ENCODE data around the gene SLC46A1.
A peak's percentile ranks its signal among the peaks of the same experiment; 100 is the strongest.
"Not testable (repeated sequence)": the region's sequence is repeated elsewhere in the genome, so short reads cannot be mapped to it uniquely, and the experiment has no call there.

Gene SLC46A1

GRCh38 chr17:28405632-28406472 lies at the start of gene SLC46A1:
Gene SLC46A1, minus strand, starts transcription at chr17:28406212. Its CDS starts 98 bp downstream, at chr17:28406114.
- DNase-seq (ENCODE audit: low spot score), result peak; percentile 68

GRCh38 chr17:28449859-28450258 lies 43.8 kb upstream of the SLC46A1 start:
- no peak for DNase-seq (ENCODE audit: low spot score)

GRCh38 chr17:28447396-28447760 lies 41.4 kb upstream of the SLC46A1 start:
- DNase-seq (ENCODE audit: low spot score), result no peak

- no peak for DNase-seq (ENCODE audit: low spot score)
Measured at GRCh38 chr17:28446716-28447395, 40.8 kb upstream of the SLC46A1 start.

GRCh38 chr17:28443901-28444638 lies 38.1 kb upstream of the SLC46A1 start:
- DNase-seq (ENCODE audit: low spot score), result no peak

GRCh38 chr17:28434326-28434725 lies 28.3 kb upstream of the SLC46A1 start:
- not testable (repeated sequence) for DNase-seq (ENCODE audit: low spot score)

- no peak for DNase-seq (ENCODE audit: low spot score)
Measured at GRCh38 chr17:28433721-28434120, 27.7 kb upstream of the SLC46A1 start.

- not testable (repeated sequence) for DNase-seq (ENCODE audit: low spot score)
Measured at GRCh38 chr17:28427982-28428381, 22.0 kb upstream of the SLC46A1 start.

- no peak for DNase-seq (ENCODE audit: low spot score)
Measured at GRCh38 chr17:28427371-28427770, 21.4 kb upstream of the SLC46A1 start.

- peak; percentile 36 for DNase-seq (ENCODE audit: low spot score)
Measured at GRCh38 chr17:28426081-28426519, 20.1 kb upstream of the SLC46A1 start.

- DNase-seq (ENCODE audit: low spot score), result no peak
Measured at GRCh38 chr17:28425206-28425605, 19.2 kb upstream of the SLC46A1 start.

- DNase-seq (ENCODE audit: low spot score), result no peak
Measured at GRCh38 chr17:28421787-28422305, 15.8 kb upstream of the SLC46A1 start.

- peak; percentile 79 for DNase-seq (ENCODE audit: low spot score)
Measured at GRCh38 chr17:28416703-28417311, 10.8 kb upstream of the SLC46A1 start.

- no peak for DNase-seq (ENCODE audit: low spot score)
Measured at GRCh38 chr17:28415886-28416285, 9.9 kb upstream of the SLC46A1 start.

GRCh38 chr17:28413804-28414203 lies 7.8 kb upstream of the SLC46A1 start:
- no peak for DNase-seq (ENCODE audit: low spot score)

- DNase-seq (ENCODE audit: low spot score), result no peak
Measured at GRCh38 chr17:28412099-28412498, 6.1 kb upstream of the SLC46A1 start.

GRCh38 chr17:28407974-28408306 lies 1.9 kb upstream of the SLC46A1 start:
- DNase-seq (ENCODE audit: low spot score), result no peak

GRCh38 chr17:28407130-28407973 lies 1.3 kb upstream of the SLC46A1 start:
- DNase-seq (ENCODE audit: low spot score), result no peak

- DNase-seq (ENCODE audit: low spot score), result no peak
Measured at GRCh38 chr17:28406473-28406814, 432 bp upstream of the SLC46A1 start.

- DNase-seq (ENCODE audit: low spot score), result peak; percentile 43
Measured at GRCh38 chr17:28404812-28405570, 1.0 kb downstream of the SLC46A1 start.

- no peak for DNase-seq (ENCODE audit: low spot score)
Measured at GRCh38 chr17:28404461-28404811, 1.6 kb downstream of the SLC46A1 start.

All from HuH-7.5 (cell line).